ENCODE data around the gene TMC1. TPM values are rescaled to one million over a fixed set of nuclear protein-coding genes. Genes with fewer than 3 reads are reported as not detected.
"Not testable (repeated sequence)": the region's sequence is repeated elsewhere in the genome, so short reads cannot be mapped to it uniquely, and the experiment has no call there.

Gene TMC1
- total and polyA plus RNA-seq, 9 donors = 0.39 to 1.4 (median 0.65) TPM

GRCh38 chr9:72806313-72806809 lies 285.0 kb downstream of the TMC1 start:
- not testable (repeated sequence) for H3K9me3 ChIP-seq (replicated peaks; ENCODE audit: control insufficient read depth, low read depth, low read length); H3K36me3 ChIP-seq (ENCODE audit: control insufficient read depth, insufficient read depth, low read length)
- 80% methylated on average over 6 of the region's 35 CpGs for WGBS (ENCODE audit: insufficient coverage)

GRCh38 chr9:72807765-72808445 lies 286.5 kb downstream of the TMC1 start:
- H3K36me3 ChIP-seq (ENCODE audit: control insufficient read depth, insufficient read depth, low read length) = no peaks in the 10 kb centered on the region
- H3K4me3 ChIP-seq (ENCODE audit: low read length) = no peak overlapping the region
- H3K27ac ChIP-seq (ENCODE audit: low read length) = no peak overlapping the region
- H3K27me3 ChIP-seq (ENCODE audit: control insufficient read depth, insufficient read depth, low read length) = no peaks in the 10 kb centered on the region
- WGBS (ENCODE audit: insufficient coverage) = 40% methylated on average over 1 of the region's 2 CpGs
- DNase-seq = no peak
- no peaks in the 10 kb centered on the region for H3K9me3 ChIP-seq (replicated peaks; ENCODE audit: control insufficient read depth, low read depth, low read length)
- no peaks in the 10 kb centered on the region for H3K4me1 ChIP-seq (ENCODE audit: control insufficient read depth, insufficient read depth, low read length)

More at GRCh38 chr9:72806313-72806809, 285.0 kb downstream of the TMC1 start:
- H3K27me3 ChIP-seq (ENCODE audit: control insufficient read depth, insufficient read depth, low read length); H3K4me1 ChIP-seq (ENCODE audit: control insufficient read depth, insufficient read depth, low read length); H3K4me3 ChIP-seq (ENCODE audit: low read length); H3K27ac ChIP-seq (ENCODE audit: low read length); DNase-seq: not testable (repeated sequence)

GRCh38 chr9:72808446-72808768 lies 287.0 kb downstream of the TMC1 start:
- Histone ChIP-seq H3K4me1 (ENCODE audit: control insufficient read depth, insufficient read depth, low read length) (no peaks in the 10 kb centered on the region), H3K4me3 (ENCODE audit: low read length) (no peak overlapping the region), H3K36me3 (ENCODE audit: control insufficient read depth, insufficient read depth, low read length) (no peaks in the 10 kb centered on the region), H3K27me3 (ENCODE audit: control insufficient read depth, insufficient read depth, low read length) (no peaks in the 10 kb centered on the region), H3K27ac (ENCODE audit: low read length) (no peak overlapping the region), H3K9me3 (replicated peaks; ENCODE audit: control insufficient read depth, low read depth, low read length) (no peaks in the 10 kb centered on the region)
- no CpG with 5 or more reads among the region's 2 CpGs for WGBS (ENCODE audit: insufficient coverage)
- no peak for DNase-seq

DNA sequence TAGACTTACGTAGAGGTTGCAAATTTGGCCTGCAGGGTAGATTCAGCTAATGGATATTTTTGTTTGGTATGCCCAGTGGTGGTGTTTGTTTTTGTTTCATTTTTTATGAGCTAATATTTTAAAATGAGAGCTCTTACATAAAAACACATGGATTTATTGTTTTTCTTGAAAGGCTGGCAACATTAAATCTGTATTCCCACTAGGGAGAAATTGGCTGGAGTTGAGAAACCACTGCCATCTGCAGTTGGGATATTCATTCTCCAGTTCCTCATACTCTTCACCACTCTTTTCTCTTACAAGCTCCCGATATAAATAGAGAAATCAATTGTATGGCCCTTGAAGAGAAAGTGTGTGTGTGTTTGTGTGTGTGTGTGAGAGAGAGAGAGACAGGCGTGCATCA lies 288.2 kb downstream of the TMC1 start:
- Histone ChIP-seq H3K9me3 (replicated peaks; ENCODE audit: control insufficient read depth, low read depth, low read length) (no peaks in the 10 kb centered on the region), H3K27me3 (ENCODE audit: control insufficient read depth, insufficient read depth, low read length) (no peaks in the 10 kb centered on the region), H3K27ac (ENCODE audit: low read length) (no peak overlapping the region), H3K36me3 (ENCODE audit: control insufficient read depth, insufficient read depth, low read length) (no peaks in the 10 kb centered on the region), H3K4me1 (ENCODE audit: control insufficient read depth, insufficient read depth, low read length) (no peaks in the 10 kb centered on the region), H3K4me3 (ENCODE audit: low read length) (no peak overlapping the region)
- DNase-seq = no peak
- WGBS (ENCODE audit: insufficient coverage) = 46% methylated on average over 1 of the region's 3 CpGs

DNA sequence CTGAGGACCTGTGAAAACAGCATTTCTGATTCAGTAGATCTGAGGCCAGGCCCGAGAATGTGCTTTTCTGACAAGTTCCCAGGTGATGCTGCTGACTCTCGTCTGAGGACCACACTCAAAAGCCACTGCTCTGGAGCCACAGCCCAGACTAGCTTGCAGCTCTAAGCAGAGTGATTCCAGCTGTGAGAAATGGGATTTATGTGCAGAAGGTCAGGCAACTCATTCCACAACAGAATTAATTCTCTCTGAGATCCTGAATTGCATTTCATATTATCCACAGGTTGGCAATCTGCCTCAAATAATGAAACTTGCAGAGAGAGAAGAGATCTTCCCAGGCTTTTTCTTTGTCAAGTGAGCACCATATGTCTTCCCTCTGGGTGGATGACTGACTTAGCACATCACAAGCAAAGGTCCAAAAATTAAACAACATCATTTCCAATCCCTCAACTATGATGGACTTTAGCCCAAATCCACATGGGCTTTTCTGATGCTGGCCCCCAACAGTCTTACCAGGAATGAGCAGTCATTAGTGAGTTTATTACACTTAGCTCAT lies 291.2 kb downstream of the TMC1 start:
- peak; percentile 94 for DNase-seq
- Histone ChIP-seq H3K27ac (ENCODE audit: low read length) (no peak overlapping the region), H3K27me3 (ENCODE audit: control insufficient read depth, insufficient read depth, low read length) (no peaks in the 10 kb centered on the region), H3K4me1 (ENCODE audit: control insufficient read depth, insufficient read depth, low read length) (no peaks in the 10 kb centered on the region), H3K4me3 (ENCODE audit: low read length) (no peak overlapping the region), H3K9me3 (replicated peaks; ENCODE audit: control insufficient read depth, low read depth, low read length) (no peaks in the 10 kb centered on the region), H3K36me3 (ENCODE audit: control insufficient read depth, insufficient read depth, low read length) (no peaks in the 10 kb centered on the region)
- WGBS (ENCODE audit: insufficient coverage) = 9% methylated on average over 1 of the region's 2 CpGs

- Histone ChIP-seq H3K27ac (ENCODE audit: low read length) (no peak overlapping the region), H3K9me3 (replicated peaks; ENCODE audit: control insufficient read depth, low read depth, low read length) (no peaks in the 10 kb centered on the region), H3K36me3 (ENCODE audit: control insufficient read depth, insufficient read depth, low read length) (no peaks in the 10 kb centered on the region), H3K4me3 (ENCODE audit: low read length) (no peak overlapping the region), H3K4me1 (ENCODE audit: control insufficient read depth, insufficient read depth, low read length) (no peaks in the 10 kb centered on the region), H3K27me3 (ENCODE audit: control insufficient read depth, insufficient read depth, low read length) (no peaks in the 10 kb centered on the region)
- DNase-seq = no peak
These were observed 292.1 kb downstream of the TMC1 start for GRCh38 chr9:72813544-72813943.

GRCh38 chr9:72814083-72814597 lies 292.7 kb downstream of the TMC1 start:
- no peak overlapping the region for H3K4me3 ChIP-seq (ENCODE audit: low read length)
- WGBS (ENCODE audit: insufficient coverage) = 56% methylated on average over 5 of the region's 7 CpGs
- H3K27me3 ChIP-seq (ENCODE audit: control insufficient read depth, insufficient read depth, low read length) = no peaks in the 10 kb centered on the region
- H3K9me3 ChIP-seq (replicated peaks; ENCODE audit: control insufficient read depth, low read depth, low read length) = no peaks in the 10 kb centered on the region
- H3K27ac ChIP-seq (ENCODE audit: low read length) = no peak overlapping the region
- no peak for DNase-seq
- H3K36me3 ChIP-seq (ENCODE audit: control insufficient read depth, insufficient read depth, low read length) = no peaks in the 10 kb centered on the region
- no peaks in the 10 kb centered on the region for H3K4me1 ChIP-seq (ENCODE audit: control insufficient read depth, insufficient read depth, low read length)

DNA sequence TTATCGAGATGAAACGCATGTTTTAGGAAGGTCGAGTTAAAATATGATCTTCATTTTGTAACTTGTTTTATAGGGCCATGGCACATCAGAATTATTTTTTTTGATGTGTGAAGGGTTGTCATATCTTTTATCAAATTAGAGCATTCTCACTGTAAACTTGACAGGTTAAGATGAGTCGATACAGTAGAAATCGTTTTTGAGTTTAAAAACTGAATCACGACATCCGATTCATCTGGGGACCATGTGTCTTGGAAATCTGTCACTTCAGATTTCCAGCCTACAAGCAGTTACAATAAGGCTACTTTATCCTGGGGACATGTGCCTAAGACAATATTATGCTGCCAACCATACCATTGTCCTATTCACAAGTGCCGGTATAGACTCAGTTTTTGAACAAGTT lies 295.3 kb downstream of the TMC1 start:
- H3K9me3 ChIP-seq (replicated peaks; ENCODE audit: control insufficient read depth, low read depth, low read length) = no peaks in the 10 kb centered on the region
- no peaks in the 10 kb centered on the region for H3K36me3 ChIP-seq (ENCODE audit: control insufficient read depth, insufficient read depth, low read length)
- no peaks in the 10 kb centered on the region for H3K27me3 ChIP-seq (ENCODE audit: control insufficient read depth, insufficient read depth, low read length)
- H3K4me3 ChIP-seq (ENCODE audit: low read length) = no peak overlapping the region
- no peak overlapping the region for H3K27ac ChIP-seq (ENCODE audit: low read length)
- H3K4me1 ChIP-seq (ENCODE audit: control insufficient read depth, insufficient read depth, low read length) = no peaks in the 10 kb centered on the region
- no peak for DNase-seq
- 90% methylated on average over 4 of the region's 8 CpGs for WGBS (ENCODE audit: insufficient coverage)

DNA sequence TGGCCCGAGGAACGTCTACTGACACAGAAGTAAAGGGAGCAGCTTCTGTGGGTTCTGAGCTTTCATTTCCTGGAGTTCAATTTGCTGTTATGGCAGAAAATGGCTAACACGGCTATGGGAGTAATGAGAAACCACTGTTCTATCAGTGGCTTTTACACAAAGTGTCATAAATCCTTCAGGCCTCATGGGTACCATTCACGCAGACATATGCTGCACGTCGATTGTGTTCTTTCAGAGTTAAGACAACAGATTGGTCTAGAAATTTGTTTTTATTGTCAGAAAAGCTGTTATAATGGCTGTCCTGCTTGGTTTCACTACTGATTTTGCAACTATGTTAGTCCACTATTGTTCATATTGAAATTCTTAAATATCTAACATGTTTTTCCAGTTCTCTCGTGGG lies 296.0 kb downstream of the TMC1 start:
- Histone ChIP-seq H3K27ac (ENCODE audit: low read length) (no peak overlapping the region), H3K9me3 (replicated peaks; ENCODE audit: control insufficient read depth, low read depth, low read length) (no peaks in the 10 kb centered on the region), H3K4me3 (ENCODE audit: low read length) (no peak overlapping the region), H3K4me1 (ENCODE audit: control insufficient read depth, insufficient read depth, low read length) (no peaks in the 10 kb centered on the region), H3K36me3 (ENCODE audit: control insufficient read depth, insufficient read depth, low read length) (no peaks in the 10 kb centered on the region), H3K27me3 (ENCODE audit: control insufficient read depth, insufficient read depth, low read length) (no peaks in the 10 kb centered on the region)
- WGBS (ENCODE audit: insufficient coverage) = 0% methylated on average over 1 of the region's 7 CpGs
- DNase-seq = no peak

DNA sequence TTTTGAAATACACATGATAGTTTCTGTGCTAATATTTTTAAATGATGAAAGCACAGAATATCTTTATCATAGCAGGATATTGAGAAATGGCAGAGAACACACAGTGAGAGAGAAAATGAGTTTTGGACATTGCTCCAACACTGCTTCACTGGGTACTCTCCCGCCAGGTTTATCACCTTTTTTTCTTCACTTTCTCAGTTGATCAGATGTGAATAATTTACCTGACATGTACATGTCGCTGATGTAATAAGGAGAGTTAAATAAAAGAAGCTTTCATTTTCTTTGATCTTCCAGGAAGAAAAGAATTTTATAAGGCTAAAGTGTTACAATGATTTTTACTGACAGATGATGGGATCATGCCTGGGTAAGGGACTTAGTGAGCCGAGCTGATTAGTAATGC lies 297.0 kb downstream of the TMC1 start:
- no peak for DNase-seq
- Histone ChIP-seq H3K4me1 (ENCODE audit: control insufficient read depth, insufficient read depth, low read length) (no peaks in the 10 kb centered on the region), H3K27ac (ENCODE audit: low read length) (no peak overlapping the region), H3K36me3 (ENCODE audit: control insufficient read depth, insufficient read depth, low read length) (no peaks in the 10 kb centered on the region), H3K4me3 (ENCODE audit: low read length) (no peak overlapping the region), H3K27me3 (ENCODE audit: control insufficient read depth, insufficient read depth, low read length) (no peaks in the 10 kb centered on the region), H3K9me3 (replicated peaks; ENCODE audit: control insufficient read depth, low read depth, low read length) (no peaks in the 10 kb centered on the region)
- WGBS (ENCODE audit: insufficient coverage) = no CpG with 5 or more reads among the region's 3 CpGs
